ENCODE measurements around the gene RNASEL.

DNA sequence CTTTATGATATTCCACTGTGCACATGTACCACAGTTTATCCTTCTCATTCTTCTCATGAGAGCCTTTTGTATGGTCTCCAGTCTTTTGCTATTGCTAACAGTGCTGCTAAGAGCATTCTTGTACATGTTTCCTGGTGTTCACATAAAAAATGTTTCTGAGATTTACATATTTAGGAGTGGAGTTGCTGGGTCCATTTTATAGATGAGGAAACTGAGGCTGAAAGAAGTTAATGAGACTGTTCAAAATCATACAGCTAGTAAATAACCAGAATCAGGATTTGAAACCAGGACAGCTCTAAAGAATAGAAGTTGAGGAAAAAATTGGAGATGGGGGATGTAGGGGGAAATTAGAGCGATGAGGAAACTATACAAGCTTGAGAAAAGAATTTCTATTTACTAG, 42.9 kb upstream of the RNASEL start:
- no peak for TF ChIP-seq POLR2A (IDR thresholded peaks at IDR 0.05)
- TF ChIP-seq, protein P1, sequence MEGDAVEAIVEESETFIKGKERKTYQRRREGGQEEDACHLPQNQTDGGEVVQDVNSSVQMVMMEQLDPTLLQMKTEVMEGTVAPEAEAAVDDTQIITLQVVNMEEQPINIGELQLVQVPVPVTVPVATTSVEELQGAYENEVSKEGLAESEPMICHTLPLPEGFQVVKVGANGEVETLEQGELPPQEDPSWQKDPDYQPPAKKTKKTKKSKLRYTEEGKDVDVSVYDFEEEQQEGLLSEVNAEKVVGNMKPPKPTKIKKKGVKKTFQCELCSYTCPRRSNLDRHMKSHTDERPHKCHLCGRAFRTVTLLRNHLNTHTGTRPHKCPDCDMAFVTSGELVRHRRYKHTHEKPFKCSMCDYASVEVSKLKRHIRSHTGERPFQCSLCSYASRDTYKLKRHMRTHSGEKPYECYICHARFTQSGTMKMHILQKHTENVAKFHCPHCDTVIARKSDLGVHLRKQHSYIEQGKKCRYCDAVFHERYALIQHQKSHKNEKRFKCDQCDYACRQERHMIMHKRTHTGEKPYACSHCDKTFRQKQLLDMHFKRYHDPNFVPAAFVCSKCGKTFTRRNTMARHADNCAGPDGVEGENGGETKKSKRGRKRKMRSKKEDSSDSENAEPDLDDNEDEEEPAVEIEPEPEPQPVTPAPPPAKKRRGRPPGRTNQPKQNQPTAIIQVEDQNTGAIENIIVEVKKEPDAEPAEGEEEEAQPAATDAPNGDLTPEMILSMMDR (IDR thresholded peaks at IDR 0.05), result no peak

Measured in lower leg skin (tissue), 3 donors.